HG02970 (cell line): ENCODE measurements around the gene RSRC1.
"Not testable (repeated sequence)": the region's sequence is repeated elsewhere in the genome, so short reads cannot be mapped to it uniquely, and the experiment has no call there.

Source experiments
- ATAC-seq: cut with Tn5 transposase; IDR thresholded peaks from one replicate; pipeline ENCODE4 v1.9.1; 2021; ENCODE audit warnings: mild to moderate bottlenecking, moderate library complexity, moderate number of reproducible peaks; ENCODE audit not compliant: unreplicated experiment, low FRiP score

The RSRC1 gene

DNA sequence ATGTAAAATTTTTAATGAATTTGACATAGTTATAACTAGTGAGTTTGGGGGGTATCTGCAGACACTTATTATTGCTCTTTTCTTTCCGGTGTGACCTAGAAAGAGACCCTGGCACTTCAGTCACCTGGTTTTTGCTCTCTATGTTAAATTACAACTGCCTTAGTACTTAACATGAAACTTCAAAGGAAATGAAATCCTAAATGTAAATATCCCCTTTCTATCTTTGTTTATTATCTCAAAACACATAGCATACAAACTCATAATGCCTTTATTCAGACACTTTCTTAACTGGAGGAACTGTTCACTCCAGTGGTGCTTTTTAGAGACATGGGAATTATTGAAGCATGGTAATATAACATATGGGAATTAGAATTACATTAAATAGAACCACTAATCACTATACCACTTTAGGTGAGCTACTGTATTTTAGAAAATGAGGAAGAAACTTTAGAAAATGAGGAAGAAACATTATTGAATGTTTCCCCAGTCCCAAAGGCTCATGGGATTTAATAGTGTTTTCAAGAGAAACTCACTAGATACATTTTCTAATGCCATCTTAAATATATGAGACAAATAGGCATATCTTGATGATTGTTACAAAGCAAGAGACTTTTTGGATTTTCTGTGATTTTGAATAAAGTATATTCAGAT is 341.6 kb downstream of the RSRC1 start:
- no peak for ATAC-seq

DNA sequence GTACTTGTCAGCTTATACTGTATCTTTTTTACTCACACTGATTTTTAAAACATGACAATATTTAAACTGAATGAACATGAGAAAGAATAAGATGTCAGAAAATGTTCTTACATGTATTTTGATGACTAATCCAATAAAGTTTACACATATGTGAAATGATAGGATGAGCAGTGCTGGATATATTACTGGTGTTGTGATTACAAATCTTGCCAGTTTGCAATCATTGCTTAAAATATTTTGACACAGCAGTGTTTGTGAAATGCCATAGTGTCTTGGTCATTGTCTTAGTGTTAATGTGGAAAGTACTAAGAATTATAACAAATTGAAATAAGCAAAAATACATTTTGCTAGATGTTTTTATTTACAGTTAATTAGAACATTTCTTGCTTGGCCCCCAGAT is 342.4 kb downstream of the RSRC1 start:
- ATAC-seq, result no peak

DNA sequence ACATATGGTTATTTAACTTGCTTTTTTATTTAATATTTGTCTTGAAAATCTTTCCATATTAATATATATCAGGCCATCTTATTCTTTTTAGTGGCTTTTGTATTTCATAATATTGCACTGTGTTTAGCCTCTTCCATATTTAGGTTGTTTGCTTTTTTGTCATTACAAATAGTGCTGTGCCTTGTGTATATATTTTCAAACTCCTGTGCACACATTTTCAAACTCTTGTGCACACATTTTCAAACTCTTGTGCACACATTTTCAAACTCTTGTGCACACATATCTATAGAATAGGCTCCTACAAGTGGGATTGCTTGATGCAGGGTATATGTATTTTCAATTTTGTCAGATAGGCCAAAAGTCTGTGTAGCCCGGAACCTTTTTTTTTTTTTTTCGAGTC is 343.1 kb downstream of the RSRC1 start:
- no peak for ATAC-seq

DNA sequence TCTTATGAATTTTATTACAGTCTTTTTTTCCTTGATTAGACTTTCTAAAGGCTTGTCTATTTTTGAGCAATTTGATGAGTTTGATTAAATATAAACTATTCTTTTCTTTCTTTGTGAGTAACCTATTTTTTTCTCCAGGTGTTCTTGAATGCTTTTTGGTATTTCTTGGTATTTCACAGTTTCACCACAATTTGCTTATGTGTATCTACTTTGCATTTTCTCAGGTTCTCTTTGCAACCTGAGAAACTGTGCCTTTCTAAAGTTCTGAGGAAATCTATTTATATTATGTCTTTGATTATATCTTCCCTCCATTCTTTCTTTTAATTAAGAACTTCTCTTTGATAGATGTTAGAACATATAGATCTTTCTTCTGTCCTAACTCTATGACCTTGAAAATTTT is 344.0 kb downstream of the RSRC1 start:
- ATAC-seq, result no peak

DNA sequence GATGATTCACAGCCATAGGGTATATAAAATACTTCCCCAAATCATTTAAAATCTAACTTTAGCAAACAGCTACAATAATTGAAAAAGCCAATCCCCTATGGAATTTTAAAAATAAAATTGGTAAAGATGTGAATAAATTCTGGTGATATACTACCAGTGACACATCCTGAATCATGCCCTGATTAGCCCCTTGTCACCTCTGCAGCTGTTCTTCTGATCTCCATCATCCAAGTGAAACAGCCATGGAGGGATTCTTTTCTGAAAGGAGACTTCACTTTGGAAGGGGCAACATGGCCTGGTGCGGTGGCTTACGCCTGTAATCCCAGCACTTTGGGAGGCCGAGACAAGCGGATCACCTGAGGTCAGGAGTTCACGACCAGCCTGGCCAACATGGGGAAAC is 345.5 kb downstream of the RSRC1 start:
- ATAC-seq, result no peak

DNA sequence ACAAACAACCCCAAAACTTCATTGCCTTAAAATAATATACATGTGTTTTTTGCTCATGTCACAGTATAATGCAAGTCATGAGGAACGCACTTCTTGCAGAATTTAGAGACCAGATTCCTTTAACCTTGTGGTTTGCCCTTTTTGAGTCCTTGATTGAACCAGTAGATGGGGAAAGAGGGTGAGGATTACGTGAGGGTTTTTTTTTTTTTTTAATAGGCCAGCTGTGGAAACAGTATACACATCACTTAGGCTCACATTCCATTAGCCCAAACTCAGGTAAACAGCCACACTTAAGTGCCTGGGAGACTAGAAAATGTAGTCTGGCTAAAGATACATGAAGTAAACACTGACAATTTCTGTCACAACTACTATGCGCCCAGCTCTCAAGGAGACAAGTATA is 346.2 kb downstream of the RSRC1 start:
- ATAC-seq, result no peak

DNA sequence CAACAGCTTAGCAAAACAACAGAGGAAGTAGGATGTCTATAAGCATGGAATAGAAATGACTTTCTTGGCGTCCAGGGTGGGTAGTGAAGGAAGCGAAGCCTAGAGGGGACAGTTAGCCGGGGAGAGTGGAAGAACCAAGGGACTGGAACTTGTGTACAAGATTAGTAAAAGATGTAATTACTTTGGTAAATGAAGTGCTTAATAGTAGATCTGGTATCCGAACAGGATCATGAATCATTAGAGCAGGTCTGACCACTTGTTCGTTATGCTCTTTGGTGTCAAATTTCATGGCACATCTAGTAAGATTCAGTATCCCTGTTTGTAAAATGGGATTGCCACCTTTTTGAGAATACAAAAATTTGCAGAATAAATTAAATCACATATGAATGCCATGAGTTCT is 348.6 kb downstream of the RSRC1 start:
- no peak for ATAC-seq

DNA sequence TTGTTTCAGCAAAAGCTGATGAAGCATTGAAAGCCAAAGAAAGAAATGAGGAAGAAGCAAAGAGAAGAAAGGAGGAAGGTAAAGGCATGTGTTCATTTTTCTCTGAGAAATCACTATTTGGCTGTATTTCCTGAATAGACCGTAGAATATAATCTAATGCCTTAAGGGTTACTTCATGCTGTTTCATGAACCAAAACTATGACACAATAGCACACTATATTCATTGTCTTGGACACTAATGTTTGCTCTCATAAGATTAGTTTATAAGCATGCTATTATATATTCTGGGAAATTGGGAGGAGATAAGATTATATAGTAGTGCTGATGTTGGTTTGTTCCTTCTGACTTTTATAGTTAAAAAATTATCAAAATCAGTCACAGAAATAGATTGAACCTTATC is 351.0 kb downstream of the RSRC1 start:
- no peak for ATAC-seq

DNA sequence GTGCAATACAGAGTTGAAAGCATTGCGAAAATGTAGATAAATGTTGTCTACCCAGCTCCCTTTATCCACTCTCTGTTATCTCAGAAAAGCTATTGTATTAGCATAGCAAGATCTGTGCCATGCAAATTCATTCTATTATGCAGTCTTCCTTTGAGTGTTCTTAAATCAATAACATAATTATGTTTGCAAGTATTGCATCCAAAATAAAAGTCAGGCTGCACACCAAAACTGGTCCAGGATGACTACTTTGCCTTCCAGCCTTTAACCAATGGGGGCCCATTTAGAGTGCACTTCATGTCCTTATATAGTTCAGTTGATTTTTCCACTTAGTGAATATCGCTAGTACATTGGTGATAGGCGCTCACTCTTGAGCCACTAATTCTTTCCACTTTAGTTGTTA is 353.7 kb downstream of the RSRC1 start:
- ATAC-seq, result no peak

DNA sequence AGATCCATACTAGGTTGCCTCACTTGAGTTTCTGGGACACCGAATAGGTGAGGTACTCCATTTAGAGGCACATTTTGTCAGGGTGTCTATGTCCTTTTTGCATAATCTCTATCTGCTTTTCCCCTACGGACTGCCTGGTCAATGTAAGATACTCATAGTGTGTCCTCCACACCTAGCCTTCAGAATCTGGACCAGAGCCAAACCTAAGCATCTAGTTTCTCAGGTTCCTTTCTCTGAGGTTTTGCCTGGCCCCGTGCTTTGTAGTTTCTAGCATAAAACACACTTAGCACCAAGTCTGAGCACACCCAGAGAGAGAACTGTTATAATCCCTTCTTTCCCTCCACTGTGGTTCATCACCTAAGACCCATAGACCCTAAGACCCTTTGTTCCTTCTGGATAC is 355.2 kb downstream of the RSRC1 start:
- ATAC-seq, result no peak

DNA sequence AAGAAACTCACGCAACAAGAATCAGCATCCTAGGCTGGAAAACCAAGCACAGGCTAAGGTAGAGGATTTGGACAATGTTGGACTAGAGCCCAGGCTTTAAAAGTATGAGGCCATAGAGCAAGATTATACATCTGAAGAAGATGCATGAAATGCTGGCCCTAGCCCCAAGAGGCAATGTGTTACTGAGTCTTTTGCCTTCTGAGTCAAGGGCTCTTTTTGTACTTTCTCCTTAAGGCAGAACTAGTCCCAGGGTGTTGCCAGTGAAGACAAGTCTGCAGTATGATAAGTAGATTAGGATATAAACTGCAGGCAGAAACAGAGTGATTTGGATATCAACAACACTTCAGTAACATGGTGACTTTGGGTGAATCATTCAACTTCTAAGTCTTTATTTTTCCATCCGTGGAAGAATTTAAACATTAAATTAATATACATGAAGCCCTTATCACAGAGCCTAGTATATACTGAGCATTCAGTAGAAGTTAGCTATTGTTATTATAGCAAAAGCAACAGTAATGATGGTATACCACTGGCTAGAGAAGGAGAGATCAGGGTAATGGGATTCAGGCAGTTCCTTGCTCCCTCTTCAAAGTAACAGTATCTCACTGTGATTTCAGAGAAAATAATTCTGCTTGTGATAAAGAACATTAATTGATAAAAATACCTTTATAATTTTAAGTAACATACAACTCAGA is 361.2 kb downstream of the RSRC1 start:
- no peak for ATAC-seq

DNA sequence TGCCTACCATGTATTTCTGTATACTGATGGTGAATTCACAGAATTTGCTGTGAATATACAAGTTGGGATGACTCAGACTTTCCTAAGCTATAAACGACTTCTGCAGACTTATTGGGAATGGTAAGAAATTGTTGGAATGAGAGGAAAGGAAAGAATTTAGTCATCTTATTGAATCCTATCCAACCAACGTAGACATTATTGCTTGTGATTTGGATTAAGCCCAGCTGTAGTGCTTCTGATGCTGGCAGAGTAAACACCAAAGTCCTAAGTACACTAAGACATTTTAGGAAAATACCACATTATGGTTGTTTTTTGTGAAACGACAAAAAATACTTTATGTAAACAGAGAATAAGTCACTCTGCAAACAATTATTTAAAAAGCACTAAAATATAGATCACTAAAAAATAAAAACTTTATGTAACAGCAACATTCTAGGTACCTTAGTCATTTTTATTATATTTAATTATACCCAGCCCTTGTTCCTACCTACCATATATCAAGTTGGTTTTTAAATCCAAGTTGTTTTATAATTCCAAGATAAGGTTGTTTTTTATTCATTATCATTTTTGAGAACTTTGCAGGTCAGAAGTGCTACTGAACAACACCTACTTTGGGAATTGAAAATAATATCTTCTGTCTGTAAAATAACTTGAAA is 361.9 kb downstream of the RSRC1 start:
- no peak for ATAC-seq

DNA sequence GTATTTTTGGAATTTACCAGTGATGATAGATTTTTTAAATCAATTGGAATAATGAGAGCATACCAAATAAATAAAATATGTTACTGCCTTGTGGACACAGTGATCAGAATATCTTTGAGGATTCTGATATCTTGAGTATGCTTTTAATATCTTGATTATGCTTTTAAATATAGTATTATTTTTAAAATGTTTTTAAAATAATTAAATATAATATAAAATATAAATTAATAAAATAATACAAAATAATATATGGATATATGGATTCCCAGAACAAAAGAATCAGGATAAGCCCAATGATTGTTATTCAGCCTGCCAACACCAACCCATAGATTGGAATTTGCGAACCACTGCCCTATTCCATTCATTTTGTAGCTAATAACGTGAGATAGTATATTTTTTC is 369.2 kb downstream of the RSRC1 start:
- no peak for ATAC-seq

DNA sequence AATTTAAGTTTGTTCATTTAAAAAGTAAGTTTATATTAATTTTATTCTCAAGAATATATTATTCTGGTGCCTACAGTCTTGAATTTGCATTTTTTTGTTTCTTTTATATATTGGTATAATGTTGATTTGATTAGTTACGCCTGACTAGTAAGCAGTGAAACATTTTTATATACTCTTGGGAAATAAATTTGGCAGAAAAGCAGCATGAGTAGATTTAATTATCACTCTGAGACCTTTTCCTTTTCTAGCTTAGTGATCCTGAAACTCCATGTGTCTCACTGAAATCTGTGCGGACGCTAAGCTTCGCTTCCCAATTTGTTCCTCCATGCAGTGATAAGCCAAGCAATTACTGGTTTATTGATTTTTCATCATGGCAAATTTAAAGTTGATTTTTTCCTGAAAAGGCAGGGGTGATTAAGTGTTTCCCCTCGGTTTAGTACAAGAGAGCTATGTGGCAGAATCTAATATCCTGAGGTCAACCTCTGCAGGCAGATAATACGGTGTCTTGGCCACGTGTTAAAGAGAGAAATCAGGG is 373.9 kb downstream of the RSRC1 start:
- ATAC-seq, result no peak

DNA sequence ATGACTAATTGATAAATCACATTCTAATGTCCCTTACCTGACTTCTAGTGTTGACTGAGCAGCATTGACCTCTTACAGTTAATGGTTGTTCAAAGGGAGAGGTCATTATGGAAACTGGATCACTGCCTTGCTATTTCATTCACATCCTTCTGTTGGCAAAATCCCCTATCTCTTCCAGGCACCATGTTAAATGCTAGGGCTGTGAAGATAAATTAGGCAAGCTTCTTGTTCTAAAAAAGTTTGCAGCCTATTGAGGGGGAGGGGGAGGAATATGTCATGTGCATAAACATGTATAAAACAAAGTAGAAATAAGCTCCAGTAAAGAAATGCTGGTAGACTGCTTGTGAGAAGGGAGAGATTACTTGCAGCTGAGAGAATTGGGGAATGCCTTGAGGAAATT is 376.3 kb downstream of the RSRC1 start:
- ATAC-seq, result no peak

DNA sequence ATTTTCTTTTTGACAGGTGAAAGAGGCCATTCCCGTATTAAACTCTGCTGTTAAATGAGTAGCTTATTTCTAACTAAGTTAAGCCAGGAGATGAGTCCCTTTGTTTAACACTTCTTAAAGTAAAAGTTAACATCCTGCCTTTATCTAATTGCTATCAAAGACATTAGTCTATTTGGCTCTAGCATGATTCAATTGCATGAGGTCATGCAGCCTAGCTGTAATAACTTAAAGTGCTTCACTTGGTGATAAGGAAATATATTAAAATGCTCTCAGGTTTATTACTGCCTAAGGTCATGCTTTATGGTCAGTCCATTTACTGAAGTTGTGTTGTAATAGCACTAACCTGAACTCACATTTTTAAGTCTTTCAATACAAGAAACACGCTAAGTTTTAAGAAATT is 378.8 kb downstream of the RSRC1 start:
- ATAC-seq, result no peak

DNA sequence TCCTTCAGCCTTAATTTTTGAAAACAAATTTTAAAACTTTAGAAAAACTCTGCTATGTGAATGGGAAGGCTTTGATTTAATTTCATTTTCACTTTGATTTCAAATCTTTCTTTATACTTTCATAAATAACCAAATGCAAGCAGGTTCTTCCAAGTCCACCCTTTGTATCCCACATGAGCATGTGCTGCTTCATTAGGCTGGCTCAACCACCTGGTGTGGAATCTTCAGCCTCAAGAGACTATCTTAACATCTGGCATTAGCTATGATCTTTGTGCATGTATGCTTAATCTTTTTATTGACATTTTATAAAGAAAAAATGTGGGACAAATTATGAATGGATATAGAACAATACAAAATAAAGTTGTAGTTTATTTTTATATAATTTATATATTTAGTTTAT is 379.3 kb downstream of the RSRC1 start:
- ATAC-seq, result no peak

DNA sequence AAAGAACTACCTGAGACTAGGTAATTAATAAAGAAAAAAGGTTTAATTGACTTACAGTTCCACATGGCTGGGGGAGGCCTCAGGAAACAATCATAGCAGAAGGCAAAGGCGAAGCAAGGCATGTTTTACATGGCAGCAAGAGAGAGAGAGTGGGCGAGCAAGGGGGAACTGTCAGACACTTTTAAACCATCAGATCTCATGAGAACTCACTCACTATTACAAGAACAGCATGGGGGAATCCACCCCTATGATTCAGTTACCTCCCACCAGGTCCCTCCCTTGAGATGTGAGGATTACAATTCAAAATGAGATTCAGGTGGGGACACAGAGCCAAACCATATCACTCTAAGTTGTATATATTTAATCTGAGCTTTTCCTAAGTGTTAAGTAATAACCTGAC is 382.1 kb downstream of the RSRC1 start:
- ATAC-seq, result no peak

DNA sequence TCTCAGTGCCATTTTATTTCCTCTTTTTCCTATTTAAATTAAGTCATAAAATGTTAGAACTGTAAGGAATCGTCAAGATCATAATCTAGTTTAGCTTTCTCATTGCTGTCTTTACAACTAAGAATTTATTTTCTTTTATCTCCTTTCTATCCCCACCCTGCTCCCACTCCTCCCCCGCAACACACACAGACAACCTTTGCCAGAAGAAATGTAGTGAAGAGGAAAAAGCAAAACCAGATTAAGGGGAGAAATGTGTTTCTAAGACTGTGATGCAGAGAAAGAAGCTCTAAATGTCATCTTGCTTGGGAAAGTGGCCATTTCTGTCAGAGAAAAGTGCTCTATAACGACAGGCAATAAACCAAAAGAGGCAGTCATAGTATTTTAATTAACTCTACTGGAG is 382.8 kb downstream of the RSRC1 start:
- no peak for ATAC-seq

DNA sequence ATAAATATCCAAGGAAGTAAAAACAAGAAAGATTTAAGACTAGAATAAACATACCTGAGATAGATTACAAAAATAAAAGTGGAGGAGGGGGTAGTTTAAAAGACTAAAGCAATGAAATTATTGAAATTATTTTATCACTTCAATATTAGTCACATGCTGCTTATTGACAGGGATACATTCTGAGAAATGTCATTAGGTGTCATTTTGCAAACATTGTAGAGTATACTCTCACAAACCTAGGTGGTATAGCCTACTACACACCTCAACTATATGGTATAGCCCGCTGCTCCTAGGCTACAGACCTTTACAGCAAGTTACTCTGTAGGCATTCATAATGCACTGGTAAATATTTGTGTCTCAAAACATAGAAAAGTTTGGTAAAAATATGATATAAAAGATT is 384.0 kb downstream of the RSRC1 start:
- ATAC-seq, result no peak

DNA sequence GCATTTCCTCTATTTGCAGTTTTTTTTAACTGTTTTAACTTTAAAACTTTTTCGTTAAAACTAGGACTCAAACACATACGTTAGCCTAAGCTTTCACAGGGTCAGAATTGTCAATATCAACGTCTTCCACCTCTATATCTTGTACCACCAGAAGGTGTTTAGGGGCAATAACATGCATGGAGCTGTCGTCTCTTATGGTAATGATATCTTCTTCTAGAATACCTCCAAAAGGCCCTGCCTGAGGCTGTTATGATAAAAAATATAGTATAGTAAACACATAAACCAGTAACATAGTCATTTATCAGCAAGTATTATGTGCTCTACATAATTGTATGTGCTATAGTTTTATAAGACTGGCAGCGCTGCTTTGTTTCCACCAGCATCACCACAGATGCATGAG is 384.8 kb downstream of the RSRC1 start:
- ATAC-seq, result no peak

DNA sequence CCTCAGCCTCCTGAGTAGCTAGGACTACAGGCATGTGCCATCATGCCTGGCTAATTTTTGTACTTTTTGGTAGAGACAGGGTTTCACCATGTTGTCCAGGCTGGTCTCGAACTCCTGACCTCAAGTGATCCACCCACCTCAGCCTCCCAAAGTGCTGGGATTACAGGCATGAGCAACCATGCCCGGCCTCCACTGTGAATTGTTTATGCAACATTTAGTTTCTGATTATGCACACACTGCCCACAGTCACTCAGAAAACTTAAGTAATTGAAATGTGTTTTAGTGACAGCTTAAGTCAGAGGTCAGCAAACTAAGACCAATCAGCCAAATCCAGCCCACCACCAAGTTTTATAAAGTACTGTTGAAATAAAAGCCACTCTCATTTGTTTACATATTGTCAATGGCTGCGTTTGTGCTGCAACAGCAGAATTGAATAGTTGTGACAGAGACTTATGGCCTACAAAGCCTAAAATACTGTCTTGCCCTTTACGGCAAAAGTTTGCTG is 385.6 kb downstream of the RSRC1 start:
- ATAC-seq, result not testable (repeated sequence)
